Measurements from ENCODE around the gene SEZ6L. TPM values are rescaled to one million over a fixed set of nuclear protein-coding genes. Genes with fewer than 3 reads are reported as not detected.

Gene SEZ6L
- total RNA-seq, 4 donors from 2014 or later = 0.23 to 0.83 (median 0.49) TPM

GRCh38 chr22:26322179-26322905, 153.1 kb downstream of the SEZ6L start:
- Histone ChIP-seq H3K36me3 (no peaks in the 10 kb centered on the region), H3K9me3 (no peaks in the 10 kb centered on the region), H3K4me3 (no peak overlapping the region), H3K27me3 (peaks cover 0 to 38% (median 0%) of the 10 kb centered on the region in 4 donors), H3K4me1 (no peaks in the 10 kb centered on the region), H3K27ac (replicated peaks in 1 of 4) (no peak overlapping the region)
- 70% methylated on average over 11 of the region's 11 CpGs for WGBS
- no peak for DNase-seq (ENCODE audit: extremely low spot score)
- no peak for TF ChIP-seq POLR2A (IDR thresholded peaks at IDR 0.05; ENCODE audit: low read depth)
- TF ChIP-seq EP300 (IDR thresholded peaks at IDR 0.05) = no peak
- no peak for TF ChIP-seq POLR2AphosphoS5 (IDR thresholded peaks at IDR 0.05)
- TF ChIP-seq, protein P1, sequence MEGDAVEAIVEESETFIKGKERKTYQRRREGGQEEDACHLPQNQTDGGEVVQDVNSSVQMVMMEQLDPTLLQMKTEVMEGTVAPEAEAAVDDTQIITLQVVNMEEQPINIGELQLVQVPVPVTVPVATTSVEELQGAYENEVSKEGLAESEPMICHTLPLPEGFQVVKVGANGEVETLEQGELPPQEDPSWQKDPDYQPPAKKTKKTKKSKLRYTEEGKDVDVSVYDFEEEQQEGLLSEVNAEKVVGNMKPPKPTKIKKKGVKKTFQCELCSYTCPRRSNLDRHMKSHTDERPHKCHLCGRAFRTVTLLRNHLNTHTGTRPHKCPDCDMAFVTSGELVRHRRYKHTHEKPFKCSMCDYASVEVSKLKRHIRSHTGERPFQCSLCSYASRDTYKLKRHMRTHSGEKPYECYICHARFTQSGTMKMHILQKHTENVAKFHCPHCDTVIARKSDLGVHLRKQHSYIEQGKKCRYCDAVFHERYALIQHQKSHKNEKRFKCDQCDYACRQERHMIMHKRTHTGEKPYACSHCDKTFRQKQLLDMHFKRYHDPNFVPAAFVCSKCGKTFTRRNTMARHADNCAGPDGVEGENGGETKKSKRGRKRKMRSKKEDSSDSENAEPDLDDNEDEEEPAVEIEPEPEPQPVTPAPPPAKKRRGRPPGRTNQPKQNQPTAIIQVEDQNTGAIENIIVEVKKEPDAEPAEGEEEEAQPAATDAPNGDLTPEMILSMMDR (IDR thresholded peaks at IDR 0.05) = no peak
- intact Hi-C loops (cut with DNase I) = no loop called here

DNA sequence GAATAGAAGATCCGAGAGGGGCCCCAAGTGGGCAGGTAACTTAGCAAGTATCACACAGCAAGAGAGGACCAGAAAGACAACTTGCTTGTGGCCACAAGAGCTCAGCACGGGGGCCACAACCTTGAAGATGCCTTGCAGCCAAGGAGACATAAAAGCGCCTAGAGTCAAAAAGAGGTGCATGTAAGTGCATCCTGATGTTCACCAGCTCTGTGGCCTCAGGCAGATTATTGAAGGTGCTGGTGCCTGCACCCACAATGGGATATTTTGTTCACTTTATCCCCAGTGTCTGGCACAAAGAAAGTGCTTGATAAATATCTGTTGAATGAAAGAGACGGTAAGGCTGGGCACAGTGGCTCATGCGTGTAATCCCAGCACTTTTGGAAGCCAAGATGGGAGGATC, 153.8 kb downstream of the SEZ6L start:
- Histone ChIP-seq H3K9me3 (no peaks in the 10 kb centered on the region), H3K4me1 (no peaks in the 10 kb centered on the region), H3K4me3 (no peak overlapping the region), H3K27ac (replicated peaks in 1 of 4) (no peak overlapping the region), H3K27me3 (peaks cover 0 to 43% (median 0%) of the 10 kb centered on the region in 4 donors), H3K36me3 (no peaks in the 10 kb centered on the region)
- intact Hi-C loops (cut with DNase I) = no loop called here
- 86% methylated on average over 5 of the region's 5 CpGs for WGBS
- no peak for DNase-seq (ENCODE audit: extremely low spot score)
- TF ChIP-seq EP300 (IDR thresholded peaks at IDR 0.05) (no peak), POLR2AphosphoS5 (IDR thresholded peaks at IDR 0.05) (no peak), POLR2A (IDR thresholded peaks at IDR 0.05; ENCODE audit: low read depth) (no peak)
- TF ChIP-seq, protein P1 (IDR thresholded peaks at IDR 0.05) = no peak

DNA sequence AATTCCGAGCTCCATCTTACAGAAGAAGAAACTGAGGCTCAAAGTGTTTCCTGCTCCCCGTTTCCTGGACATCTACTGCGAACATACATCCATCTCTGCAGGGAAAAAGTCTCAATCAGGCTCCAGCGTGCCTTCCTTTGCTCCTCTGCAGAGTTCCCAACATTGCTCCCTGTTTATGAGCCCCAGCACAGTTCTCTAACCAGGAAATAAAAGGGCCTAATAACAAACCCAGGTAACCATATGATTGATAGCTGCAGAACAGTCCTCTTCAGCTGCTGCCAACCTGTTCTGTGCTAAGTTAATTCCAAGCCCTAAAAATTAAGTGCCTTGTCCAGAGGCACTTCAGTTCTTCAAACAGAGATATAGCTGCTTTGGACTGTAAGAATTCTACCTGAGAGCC, 154.9 kb downstream of the SEZ6L start:
- Histone ChIP-seq H3K4me3 (no peak overlapping the region), H3K27me3 (peaks cover 0 to 43% (median 0%) of the 10 kb centered on the region in 4 donors), H3K27ac (replicated peaks in 1 of 4) (no peak overlapping the region), H3K9me3 (no peaks in the 10 kb centered on the region), H3K36me3 (no peaks in the 10 kb centered on the region), H3K4me1 (no peaks in the 10 kb centered on the region)
- intact Hi-C loops (cut with DNase I) = no loop called here
- 73% methylated on average over 3 of the region's 4 CpGs for WGBS
- no peak for TF ChIP-seq EP300 (IDR thresholded peaks at IDR 0.05)
- no peak for TF ChIP-seq POLR2A (IDR thresholded peaks at IDR 0.05; ENCODE audit: low read depth)
- TF ChIP-seq POLR2AphosphoS5 (IDR thresholded peaks at IDR 0.05) = no peak
- TF ChIP-seq, protein P1 (IDR thresholded peaks at IDR 0.05) = no peak
- DNase-seq (ENCODE audit: extremely low spot score) = no peak

DNA sequence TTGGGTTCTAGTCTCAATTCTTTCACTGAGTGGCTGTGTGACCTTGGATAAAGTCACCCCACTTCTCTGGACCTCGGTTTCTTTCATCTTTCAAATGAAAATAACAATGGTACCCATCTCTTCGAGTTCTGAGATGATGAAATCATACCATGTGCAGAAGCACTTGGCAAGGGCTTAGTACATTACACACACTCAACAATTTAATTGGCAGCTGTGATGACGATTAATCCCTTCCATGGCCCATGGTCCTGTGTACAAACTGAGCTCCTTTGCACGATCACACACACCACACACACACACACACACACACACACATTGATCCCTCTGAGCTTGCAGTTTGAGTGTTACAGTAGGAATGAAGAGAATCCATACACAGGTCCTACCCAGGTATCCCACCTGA, 156.4 kb downstream of the SEZ6L start:
- H3K27me3 ChIP-seq = peaks cover 0 to 43% (median 0%) of the 10 kb centered on the region in 4 donors
- 69% methylated on average over 4 of the region's 4 CpGs for WGBS
- DNase-seq (ENCODE audit: extremely low spot score) = no peak
- H3K36me3 ChIP-seq = no peaks in the 10 kb centered on the region
- no peak for TF ChIP-seq EP300 (IDR thresholded peaks at IDR 0.05)
- TF ChIP-seq, protein P1 (IDR thresholded peaks at IDR 0.05) = no peak
- TF ChIP-seq POLR2AphosphoS5 (IDR thresholded peaks at IDR 0.05) = no peak
- no peak for TF ChIP-seq POLR2A (IDR thresholded peaks at IDR 0.05; ENCODE audit: low read depth)
- no peaks in the 10 kb centered on the region for H3K9me3 ChIP-seq
- intact Hi-C loops (cut with DNase I) = no loop called here
- H3K27ac ChIP-seq (replicated peaks in 1 of 4) = no peak overlapping the region
- H3K4me1 ChIP-seq = no peaks in the 10 kb centered on the region
- H3K4me3 ChIP-seq = no peak overlapping the region
